ENCODE results near the gene MACF1.
A peak's percentile ranks its signal among the peaks of the same experiment; 100 is the strongest.
"Not testable (repeated sequence)": the region's sequence is repeated elsewhere in the genome, so short reads cannot be mapped to it uniquely, and the experiment has no call there.

MACF1 gene

DNA sequence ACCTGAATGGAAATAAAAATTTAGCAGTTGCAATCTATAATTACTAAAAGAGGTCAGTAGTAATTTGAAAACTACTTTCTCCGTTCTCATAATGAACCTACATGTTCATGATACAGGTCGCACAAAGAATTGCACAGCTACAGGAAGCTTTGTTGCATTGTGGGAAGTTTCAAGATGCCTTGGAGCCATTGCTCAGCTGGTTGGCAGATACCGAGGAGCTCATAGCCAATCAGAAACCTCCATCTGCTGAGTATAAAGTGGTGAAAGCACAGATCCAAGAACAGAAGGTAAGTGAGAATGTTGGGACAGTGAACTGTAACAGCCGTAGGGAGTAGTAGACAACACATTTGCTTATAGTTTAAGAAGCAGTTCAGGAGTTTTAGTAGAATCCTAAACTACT is 218.1 kb downstream of the MACF1 start:
- no peak for DNase-seq (ENCODE audit: low spot score)

DNA sequence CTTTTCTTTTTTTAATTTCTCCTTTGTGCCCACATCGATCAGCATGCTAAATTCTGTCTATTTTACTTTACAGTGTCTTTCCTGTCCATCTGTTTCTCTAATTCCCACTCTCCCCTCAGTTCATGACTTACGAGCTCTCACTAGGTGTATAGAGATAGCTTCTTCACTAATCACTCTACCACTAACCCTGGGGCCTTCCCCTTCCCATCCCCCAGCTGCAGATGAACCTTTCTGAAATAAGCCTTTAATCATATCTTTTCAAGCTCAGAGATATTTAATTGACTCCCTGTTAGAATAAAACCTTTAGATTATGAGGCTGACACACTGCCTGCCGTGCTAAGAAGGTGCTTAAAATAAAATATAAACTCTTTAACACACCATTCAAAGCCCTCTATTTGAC is 220.7 kb downstream of the MACF1 start:
- DNase-seq (ENCODE audit: low spot score): no peak

DNA sequence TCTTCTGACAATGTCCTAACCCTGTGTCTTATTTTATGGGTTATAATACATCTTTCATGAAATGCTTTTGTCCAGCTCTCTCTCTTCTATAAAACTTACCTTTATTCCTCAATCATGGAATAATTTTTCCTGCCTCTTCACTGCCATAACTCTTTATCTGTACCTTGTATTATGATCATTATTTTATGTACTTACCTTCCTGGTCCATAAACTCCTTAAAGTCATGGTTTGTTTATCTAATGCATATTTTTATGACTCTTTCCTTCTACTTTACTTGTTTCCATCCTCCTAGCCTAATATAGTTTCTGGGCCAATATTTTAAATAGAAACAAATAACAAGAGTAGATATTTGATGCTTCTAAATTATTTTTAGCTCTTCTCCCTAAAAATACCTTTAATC is 221.1 kb downstream of the MACF1 start:
- DNase-seq (ENCODE audit: low spot score): no peak

DNA sequence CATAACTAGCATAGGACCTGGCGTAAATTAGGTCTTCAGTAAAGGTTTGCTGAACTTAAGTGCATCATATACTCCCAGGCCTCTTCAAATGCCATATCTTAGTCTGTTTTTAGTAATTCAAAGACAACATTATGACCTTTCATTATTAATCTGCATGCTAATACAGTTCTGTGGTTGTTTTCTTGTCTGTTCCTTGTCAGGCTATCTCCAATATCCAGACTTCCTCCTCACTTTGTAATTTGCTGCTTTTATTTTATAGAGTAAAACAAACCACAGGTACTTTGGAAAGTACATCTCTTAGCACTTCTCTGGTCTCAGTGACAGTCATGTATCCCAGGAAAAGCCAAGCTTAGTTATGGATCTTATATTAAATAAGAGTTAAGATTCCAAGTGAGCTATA is 221.9 kb downstream of the MACF1 start:
- DNase-seq (ENCODE audit: low spot score): no peak

DNA sequence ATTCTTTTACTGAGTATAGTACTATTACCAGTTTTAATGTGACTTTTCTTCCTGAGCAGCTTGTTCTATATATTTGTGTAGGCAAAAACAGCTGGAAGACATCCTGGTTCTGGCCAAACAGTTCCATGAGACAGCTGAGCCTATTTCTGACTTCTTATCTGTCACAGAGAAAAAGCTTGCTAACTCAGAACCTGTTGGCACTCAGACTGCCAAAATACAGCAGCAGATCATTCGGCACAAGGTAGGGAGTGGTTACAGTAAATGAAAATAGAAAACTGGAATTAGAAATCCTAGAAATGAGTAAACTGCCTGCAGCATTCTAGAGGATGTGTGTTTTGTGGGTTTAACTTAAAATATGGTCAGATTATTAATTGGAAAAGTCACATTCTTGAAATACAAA is 222.9 kb downstream of the MACF1 start:
- no peak for DNase-seq (ENCODE audit: low spot score)

DNA sequence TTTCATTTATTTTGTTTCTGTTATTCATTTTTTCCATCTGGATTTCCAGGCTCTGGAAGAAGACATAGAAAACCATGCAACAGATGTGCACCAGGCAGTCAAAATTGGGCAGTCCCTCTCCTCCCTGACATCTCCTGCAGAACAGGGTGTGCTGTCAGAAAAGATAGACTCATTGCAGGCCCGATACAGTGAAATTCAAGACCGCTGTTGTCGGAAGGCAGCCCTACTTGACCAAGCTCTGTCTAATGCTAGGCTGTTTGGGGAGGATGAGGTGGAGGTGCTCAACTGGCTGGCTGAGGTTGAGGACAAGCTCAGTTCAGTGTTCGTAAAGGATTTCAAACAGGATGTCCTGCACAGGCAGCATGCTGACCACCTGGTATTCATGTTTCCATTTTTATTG is 223.4 kb downstream of the MACF1 start:
- DNase-seq (ENCODE audit: low spot score): no peak

DNA sequence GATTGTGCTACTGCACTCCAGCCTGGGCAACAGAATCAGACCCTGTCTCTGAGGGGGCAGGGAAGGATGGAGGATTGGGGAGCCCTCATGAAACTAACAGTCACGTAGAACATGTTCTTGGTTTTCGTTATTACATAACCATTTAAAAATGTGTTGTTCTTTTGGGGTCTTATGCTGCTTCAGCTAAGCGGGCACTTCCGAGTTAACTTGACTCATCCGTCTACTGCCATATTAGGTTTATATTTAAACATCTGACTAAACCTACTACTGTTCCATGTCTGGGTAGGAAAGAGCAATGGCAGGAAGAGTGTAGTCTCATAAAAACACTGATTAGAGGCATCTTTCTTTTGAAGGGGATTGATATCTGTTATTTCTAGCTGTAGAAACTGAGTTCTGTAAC is 227.4 kb downstream of the MACF1 start:
- DNase-seq (ENCODE audit: low spot score): no peak

DNA sequence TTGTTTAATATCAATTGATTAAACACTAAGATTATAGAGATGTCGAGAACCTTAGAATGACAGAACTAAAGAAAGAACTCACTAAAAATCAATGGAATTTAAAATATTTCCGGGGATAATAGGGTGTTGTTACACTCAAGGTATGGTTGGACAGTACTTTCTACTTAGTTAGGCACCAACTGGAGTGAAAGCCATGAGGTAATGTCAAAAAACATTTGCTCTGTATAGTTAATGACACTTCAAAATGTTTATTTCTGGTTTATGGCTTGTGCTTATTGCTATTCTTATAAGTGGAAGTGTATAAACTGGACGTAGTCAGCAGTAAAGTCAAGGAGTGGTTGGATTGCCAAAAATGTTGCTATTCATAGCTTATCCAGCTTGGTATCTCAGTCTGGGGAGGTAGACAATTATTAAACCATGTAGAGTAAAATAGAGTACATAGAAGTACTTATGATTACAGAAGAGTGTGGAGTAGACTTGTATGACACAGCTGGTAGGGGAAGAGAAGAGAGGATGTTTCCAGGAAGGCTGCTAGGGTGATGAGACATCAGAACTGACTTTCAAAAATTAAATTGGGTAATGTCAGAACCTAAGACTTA is 230.4 kb downstream of the MACF1 start:
- no peak for DNase-seq (ENCODE audit: low spot score)

DNA sequence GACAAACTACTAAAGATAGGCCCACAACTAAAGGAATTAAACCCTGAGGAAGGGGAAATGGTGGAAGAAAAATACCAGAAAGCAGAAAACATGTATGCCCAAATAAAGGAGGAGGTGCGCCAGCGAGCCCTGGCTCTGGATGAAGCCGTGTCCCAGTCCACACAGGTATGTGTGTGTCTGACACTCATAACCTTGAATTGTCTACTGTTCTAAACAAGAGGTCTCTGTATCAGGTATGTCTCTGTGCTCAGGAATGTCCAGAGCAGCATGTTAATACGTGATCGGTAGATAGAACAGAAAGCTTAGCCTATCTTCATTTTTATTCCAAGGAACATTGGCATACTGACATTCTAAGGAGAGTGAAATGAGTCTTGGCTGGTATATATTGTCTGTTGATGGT is 231.1 kb downstream of the MACF1 start:
- DNase-seq (ENCODE audit: low spot score): no peak

DNA sequence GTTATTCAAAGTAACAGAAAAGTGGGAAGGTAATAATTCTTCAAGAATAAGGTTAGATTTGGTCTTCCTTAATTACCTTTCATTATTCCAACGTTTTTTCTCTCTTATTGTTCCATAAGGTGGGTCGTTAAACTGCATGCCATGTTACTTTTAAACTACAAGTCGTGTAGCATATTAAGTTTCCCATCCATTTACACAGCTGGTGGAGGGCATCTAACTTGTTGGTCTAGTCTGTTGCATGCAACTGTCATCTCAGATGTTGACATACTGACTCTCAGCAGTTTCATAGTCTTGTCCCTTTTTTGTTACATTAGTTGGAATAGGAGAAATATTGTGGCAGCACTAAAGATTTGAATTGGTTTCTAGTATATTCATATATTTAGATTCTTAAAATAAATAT is 232.3 kb downstream of the MACF1 start:
- DNase-seq (ENCODE audit: low spot score): no peak

DNA sequence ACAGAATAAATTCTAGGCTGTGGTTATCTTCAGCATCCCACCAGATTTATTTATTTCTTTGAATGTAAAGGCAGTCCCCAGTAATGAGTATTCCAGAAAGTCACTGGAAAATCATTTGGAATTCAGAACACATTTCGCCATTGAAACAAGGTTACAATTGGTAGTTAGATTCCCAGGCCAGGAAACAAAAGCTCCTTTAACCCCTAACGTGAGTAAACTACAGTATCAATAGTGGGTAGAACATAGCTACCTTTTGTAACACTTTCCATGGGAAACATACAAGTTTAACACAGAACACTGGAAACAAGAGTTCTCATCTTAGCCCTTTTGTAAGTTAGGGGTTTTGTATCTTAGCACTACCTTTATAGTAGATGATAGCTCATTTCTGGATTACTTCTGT is 233.5 kb downstream of the MACF1 start:
- DNase-seq (ENCODE audit: low spot score): peak; percentile 76

DNA sequence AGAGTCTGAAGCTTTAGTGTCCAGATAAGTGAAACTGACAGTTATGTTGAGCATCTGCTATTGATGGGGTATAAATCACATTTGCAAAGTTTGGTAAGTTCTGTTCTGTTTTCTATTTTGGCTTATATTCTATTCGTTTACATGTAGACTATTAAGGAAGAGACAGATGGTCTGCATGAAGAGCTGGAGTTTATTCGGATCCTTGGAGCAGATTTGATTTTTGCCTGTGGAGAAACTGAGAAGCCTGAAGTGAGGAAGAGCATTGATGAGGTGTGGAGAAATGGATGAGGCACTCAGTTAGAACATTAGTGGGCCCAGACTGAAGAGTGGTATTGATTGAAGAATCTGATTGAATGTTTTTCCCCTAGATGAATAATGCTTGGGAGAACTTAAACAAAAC is 236.4 kb downstream of the MACF1 start:
- DNase-seq (ENCODE audit: low spot score): no peak

DNA sequence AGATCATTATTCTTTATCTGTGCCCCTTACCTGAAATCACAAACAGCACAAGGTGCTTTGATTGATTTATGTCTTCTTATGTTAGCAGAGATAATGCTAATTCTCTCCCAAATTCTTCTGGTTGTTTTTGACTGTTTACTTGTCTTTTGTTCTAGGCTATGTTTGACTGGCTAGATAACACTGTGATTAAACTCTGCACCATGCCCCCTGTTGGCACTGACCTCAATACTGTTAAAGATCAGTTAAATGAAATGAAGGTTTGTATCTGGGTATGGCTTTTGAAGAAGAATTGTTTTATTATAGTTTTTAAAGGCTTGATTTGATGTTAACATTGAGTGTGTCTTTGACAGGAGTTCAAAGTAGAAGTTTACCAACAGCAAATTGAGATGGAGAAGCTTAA is 237.3 kb downstream of the MACF1 start:
- no peak for DNase-seq (ENCODE audit: low spot score)

DNA sequence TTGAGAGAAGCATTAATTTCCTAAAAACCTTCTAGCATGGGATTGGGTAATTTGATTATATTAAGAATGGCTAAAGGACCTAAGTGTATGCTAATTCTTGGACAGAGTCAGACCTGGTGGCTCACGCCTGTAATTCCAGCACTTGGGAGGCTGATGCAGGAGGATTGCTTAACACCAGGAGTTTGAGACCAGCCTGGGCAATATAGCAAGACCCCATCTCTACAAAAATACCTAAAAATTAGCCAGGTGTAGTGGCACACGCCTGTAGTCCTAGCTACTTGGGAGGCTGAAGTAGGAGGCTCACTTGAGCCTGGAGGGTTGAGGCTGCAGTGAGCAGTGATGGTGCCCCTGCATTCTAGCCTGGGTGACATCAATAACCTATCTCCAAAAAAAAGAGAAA is 241.1 kb downstream of the MACF1 start:
- no peak for DNase-seq (ENCODE audit: low spot score)

DNA sequence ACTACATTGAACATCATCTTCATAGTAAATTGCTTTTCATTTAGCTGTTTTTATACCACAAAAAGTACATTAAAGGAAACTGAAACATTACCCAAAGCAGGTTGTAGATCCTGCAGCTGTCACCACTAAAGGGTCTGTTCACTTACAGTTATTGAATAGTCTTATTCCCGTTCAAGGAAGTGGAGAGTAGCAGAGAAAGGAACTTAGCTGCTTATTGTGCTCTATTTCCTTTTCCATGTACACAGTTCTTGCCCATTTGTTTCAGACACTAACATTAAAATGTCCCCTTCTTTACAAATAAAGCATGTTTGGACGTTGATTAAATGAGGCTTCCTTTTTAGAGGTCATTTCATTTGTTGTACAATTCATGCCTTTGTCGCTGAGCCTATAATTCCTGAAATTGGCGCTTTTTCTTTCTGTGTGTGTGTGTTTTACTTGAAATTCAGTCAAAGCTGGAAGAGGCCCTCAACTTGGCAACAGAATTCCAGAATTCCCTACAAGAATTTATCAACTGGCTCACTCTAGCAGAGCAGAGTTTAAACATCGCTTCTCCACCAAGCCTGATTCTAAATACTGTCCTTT is 242.6 kb downstream of the MACF1 start:
- no peak for DNase-seq (ENCODE audit: low spot score)

DNA sequence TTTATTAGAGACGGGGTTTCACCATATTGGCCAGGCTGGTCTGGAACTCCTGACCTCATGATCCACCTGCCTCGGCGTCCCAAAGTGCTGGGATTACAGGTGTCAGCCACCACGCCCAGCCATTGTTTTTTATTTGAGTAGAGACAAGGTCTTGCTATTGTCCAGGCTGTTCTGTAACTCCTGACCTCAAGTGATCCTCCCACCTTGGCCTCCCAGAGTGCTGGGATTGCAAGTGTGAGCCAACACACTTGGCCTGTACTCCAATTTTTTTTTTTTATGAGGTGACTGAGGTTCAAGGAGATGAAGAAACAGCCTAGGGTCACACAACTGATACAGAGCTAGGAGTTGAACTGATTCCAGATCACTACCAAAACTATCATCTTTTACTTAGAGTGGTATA is 245.5 kb downstream of the MACF1 start:
- DNase-seq (ENCODE audit: low spot score): not testable (repeated sequence)

DNA sequence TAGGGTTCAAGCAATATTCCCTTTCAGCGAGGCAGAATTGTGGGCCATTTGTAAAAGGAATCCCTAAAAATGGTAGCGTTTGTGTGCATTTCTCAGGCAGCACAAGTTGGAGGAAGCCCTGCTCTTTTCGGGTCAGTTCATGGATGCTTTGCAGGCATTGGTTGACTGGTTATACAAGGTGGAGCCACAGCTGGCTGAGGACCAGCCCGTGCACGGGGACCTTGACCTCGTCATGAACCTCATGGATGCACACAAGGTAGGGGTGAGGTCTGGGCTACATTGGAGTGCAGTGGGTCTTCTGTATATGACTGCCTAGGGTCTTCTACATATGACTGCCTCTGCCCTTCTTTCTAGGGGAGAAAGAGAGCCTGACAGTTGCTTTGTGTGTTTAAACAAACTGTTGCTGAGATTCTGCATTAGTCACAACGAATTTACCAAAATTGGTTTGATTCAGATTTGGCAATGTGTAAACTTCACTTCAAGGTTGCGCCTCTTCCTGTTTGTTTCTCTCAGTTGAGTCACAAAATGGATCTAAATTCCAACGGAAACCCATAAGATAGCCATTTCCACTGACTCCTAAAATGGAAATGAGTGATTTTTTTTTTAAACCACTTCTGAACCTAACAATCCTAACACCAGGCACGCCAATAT is 246.6 kb downstream of the MACF1 start:
- no peak for DNase-seq (ENCODE audit: low spot score)

DNA sequence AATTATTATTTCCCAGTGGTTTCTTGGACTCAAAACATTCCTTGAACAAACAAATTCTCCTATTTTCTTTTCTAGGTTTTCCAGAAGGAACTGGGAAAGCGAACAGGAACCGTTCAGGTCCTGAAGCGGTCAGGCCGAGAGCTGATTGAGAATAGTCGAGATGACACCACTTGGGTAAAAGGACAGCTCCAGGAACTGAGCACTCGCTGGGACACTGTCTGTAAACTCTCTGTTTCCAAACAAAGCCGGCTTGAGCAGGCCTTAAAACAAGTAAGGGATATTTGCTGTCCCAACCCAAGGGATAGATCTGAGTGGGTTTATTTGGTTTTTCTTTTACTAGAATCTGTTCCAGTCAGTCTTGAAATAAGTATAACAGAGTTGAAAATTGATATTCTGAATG is 247.6 kb downstream of the MACF1 start:
- peak; percentile 79 for DNase-seq (ENCODE audit: low spot score)

DNA sequence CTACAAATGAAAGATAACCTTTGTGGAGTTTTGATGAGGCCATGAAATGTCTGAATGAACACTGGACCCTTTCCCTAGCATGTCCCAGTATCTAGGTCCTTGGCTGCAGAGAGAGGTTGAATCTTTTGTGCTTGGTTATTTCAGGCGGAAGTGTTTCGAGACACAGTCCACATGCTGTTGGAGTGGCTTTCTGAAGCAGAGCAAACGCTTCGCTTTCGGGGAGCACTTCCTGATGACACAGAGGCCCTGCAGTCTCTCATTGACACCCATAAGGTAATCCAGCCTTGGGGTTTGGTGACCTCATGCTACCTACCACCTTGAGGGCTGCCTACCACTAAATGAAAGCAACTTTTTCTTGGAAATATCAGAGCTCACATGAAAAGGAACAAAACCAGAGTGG is 248.0 kb downstream of the MACF1 start:
- peak; percentile 24 for DNase-seq (ENCODE audit: low spot score)

DNA sequence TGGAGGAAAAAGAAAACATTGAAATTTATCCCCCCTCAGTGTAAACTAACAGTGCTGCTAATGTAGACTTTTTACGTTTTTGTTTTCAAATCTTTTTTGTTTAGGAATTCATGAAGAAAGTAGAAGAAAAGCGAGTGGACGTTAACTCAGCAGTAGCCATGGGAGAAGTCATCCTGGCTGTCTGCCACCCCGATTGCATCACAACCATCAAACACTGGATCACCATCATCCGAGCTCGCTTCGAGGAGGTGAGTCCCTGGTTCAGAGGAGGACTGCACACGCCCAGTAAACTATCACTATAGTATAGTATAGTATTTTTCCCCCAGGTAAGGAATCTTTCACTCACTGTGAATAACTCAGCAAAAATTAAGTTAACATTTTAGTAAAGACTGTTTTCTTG is 249.1 kb downstream of the MACF1 start:
- DNase-seq (ENCODE audit: low spot score): no peak

DNA sequence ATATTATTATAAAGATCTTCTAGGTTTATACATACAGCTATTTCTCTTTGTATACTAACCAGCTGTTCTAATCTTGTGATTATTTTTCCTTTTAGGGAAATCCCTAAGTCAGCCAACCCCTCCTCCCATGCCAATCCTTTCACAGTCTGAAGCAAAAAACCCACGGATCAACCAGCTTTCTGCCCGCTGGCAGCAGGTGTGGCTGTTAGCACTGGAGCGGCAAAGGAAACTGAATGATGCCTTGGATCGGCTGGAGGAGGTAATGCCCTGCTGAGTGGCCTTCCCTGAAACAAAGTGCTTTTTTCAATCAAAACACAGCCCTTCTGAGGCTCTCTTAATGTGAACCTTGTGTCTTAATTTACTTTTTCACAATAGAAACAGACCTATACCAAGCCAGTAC is 254.5 kb downstream of the MACF1 start:
- no peak for DNase-seq (ENCODE audit: low spot score)

DNA sequence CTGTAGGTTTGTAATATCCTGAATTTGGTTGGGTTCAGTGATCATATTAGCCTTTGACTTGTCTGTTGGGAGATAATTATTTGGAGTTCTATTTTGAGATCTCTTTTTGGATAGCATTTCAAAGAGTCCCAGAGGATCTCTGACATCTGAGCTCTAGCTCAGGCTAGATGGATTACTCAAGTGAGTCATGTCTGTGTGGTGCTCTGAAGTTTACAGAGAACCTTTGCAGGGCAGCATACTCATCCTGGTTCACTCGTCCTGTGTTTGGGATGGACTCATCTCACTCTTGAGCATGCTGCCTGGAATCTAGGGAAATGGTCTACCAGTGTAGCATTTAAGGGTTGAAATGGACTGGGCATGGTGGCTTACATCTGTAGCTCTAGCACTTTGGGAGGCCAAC is 257.6 kb downstream of the MACF1 start:
- DNase-seq (ENCODE audit: low spot score): no peak

DNA sequence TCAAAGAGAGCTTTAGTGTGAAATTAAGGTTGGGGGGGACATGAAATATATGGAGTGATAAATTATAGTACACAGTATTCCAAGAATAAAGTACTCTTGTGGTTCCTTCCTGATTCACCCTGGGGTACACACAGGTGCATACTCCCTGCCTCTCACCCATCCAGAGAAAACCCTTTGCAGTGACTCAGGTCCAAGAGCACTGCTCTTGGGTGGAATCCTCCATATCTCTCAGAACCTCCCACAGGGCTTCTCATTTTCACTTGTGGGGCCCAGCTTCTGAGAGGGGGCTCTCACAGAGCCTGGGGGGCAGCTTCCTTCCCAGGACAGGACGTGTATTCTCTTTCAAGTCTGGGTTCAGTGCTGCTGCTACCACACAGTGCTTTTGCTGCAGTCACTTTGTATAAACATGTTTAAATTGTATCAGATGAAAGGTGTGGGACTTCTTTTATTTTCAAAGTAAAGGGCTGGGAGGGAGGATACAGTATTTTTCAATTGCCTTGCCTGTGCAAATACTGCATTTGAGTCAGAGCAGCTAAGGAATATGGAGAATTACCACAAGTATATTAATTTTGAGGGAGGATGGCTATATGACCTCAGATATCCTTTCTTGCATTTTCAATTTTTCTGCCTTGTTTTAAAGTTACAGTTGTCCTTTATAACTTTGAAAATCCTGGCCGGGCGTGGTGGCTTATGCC is 262.1 kb downstream of the MACF1 start:
- DNase-seq (ENCODE audit: low spot score): no peak
